Right lung (tissue), 10 donors: ENCODE data around the gene F13B. TPM values are rescaled to one million over a fixed set of nuclear protein-coding genes. Genes with fewer than 3 reads are reported as not detected.
"Not testable (repeated sequence)": the region's sequence is repeated elsewhere in the genome, so short reads cannot be mapped to it uniquely, and the experiment has no call there.

Source experiments
- DNase-seq, 2 donors: peaks; one replicate each; pipeline ENCODE4 v3.0.0-alpha.2; 2013
- long read RNA-seq, 8 donors: transcript quantifications; one replicate each; lab custom pipeline, GENCODE V29; 2026
- polyA plus RNA-seq, 5 donors: library from polyadenylated mRNA; unstranded; fragments of 120-200 nt; gene quantifications; one replicate each; pipeline versions ENCODE4 v1.2.1 to v1.2.3, GENCODE V29; 2013; ENCODE audit warnings: inconsistent platforms in 1 of 5, low replicate concordance in 1 of 5; ENCODE audit not compliant: insufficient read length in 5 of 5, insufficient read depth in 1 of 5

F13B gene
- under 1 TPM in 2 of 5 donors, not detected in 3; 0.19 to 0.59 TPM for polyA plus RNA-seq
- long read RNA-seq, donor 1: 0 reads
- long read RNA-seq, donor 2: 0 reads
- long read RNA-seq, donor 3: 0 reads
- long read RNA-seq, donor 4: 0 reads
- long read RNA-seq, donor 5, partial matches to known transcripts: 0 of 1 reads
- long read RNA-seq, donor 5, other reads (novel, unspliced or antisense): 0 of 1 reads
- long read RNA-seq, donor 6: 0 reads
- long read RNA-seq, donor 7: 0 reads
- long read RNA-seq, donor 8: 0 reads

GRCh38 chr1:197066719-197067456 lies at the start of gene F13B:
TSS of gene F13B (minus strand) at chr1:197067260. CDS start at chr1:197067223, 37 bp downstream.
- no peak for DNase-seq

GRCh38 chr1:197116156-197116555 lies 49.1 kb upstream of the F13B start:
- no peak for DNase-seq

- no peak for DNase-seq
These were observed 39.8 kb upstream of the F13B start for GRCh38 chr1:197106869-197107268.

- DNase-seq: no peak
These were observed 36.2 kb upstream of the F13B start for GRCh38 chr1:197103300-197103699.

- no peak for DNase-seq
These were observed 34.9 kb upstream of the F13B start for GRCh38 chr1:197101978-197102377.

GRCh38 chr1:197100677-197101076 lies 33.6 kb upstream of the F13B start:
- no peak for DNase-seq

GRCh38 chr1:197099444-197099843 lies 32.4 kb upstream of the F13B start:
- DNase-seq: no peak

- not testable (repeated sequence) for DNase-seq
These were observed 29.9 kb upstream of the F13B start for GRCh38 chr1:197096971-197097370.

- no peak for DNase-seq
These were observed 29.1 kb upstream of the F13B start for GRCh38 chr1:197096137-197096536.

- no peak for DNase-seq
These were observed 26.3 kb upstream of the F13B start for GRCh38 chr1:197093226-197093885.

GRCh38 chr1:197092491-197093023 lies 25.5 kb upstream of the F13B start:
- DNase-seq: no peak

- DNase-seq: no peak
These were observed 16.4 kb upstream of the F13B start for GRCh38 chr1:197083474-197083873.

- DNase-seq: no peak
These were observed 14.2 kb upstream of the F13B start for GRCh38 chr1:197081117-197081753.

GRCh38 chr1:197080323-197080722 lies 13.3 kb upstream of the F13B start:
- no peak for DNase-seq

- DNase-seq: no peak
These were observed 9.5 kb upstream of the F13B start for GRCh38 chr1:197076585-197076984.

GRCh38 chr1:197073978-197074377 lies 6.9 kb upstream of the F13B start:
- no peak for DNase-seq

- DNase-seq: no peak
These were observed 378 bp upstream of the F13B start for GRCh38 chr1:197067457-197067818.

- DNase-seq: no peak
These were observed 783 bp downstream of the F13B start for GRCh38 chr1:197066277-197066676.

- DNase-seq: no peak
These were observed 1.5 kb downstream of the F13B start for GRCh38 chr1:197065559-197065958.

GRCh38 chr1:197063212-197063611 lies 3.8 kb downstream of the F13B start:
- DNase-seq: no peak

- DNase-seq: no peak
These were observed 4.4 kb downstream of the F13B start for GRCh38 chr1:197062692-197063091.

- no peak for DNase-seq
These were observed 18.0 kb downstream of the F13B start for GRCh38 chr1:197049100-197049499.
